Prostate gland (tissue), 2 donors: ENCODE data around the gene QSER1.

Experiments used
- POLR2A ChIP-seq: fragments of 450-650 bp; IDR thresholded peaks from one replicate; pipeline ENCODE4 v1.6.1; 2016; ENCODE audit warnings: antibody characterized with exemption, mild to moderate bottlenecking
- TF ChIP-seq, protein P1 (sequence below), 4 experiments: fragments of 200-600 bp in 2 of 4; fragments of 450-650 bp in 2 of 4; sonication (generic) in 2 of 4; IDR thresholded peaks; 1 replicate in 3 of 4; 2 replicates in 1 of 4; pipeline ENCODE4 v1.5.1; 2016 to 2019; ENCODE audit warnings: antibody characterized with exemption in 4 of 4, mild to moderate bottlenecking in 2 of 4, moderate library complexity in 2 of 4

DNA sequence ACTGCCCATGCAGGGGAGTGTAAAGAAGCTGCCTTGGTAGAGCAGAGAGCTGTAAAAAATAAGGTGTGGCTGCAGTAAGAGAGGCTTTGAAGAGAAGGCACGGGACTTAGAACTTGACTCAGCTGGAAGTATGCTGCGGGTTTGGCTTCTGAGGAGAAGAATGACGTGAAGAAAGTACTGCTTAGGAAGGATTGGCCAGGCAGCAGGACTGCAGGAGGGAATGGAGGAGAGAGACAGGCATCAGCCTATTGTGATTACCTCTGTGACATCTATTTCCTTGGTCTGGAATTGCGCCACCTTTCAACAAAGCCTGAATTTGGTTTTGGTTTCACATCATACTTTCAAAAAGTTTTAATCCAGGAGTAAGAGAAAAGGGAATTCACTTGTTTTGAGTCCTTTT is 40.4 kb upstream of the QSER1 start:
- TF ChIP-seq, protein P1, sequence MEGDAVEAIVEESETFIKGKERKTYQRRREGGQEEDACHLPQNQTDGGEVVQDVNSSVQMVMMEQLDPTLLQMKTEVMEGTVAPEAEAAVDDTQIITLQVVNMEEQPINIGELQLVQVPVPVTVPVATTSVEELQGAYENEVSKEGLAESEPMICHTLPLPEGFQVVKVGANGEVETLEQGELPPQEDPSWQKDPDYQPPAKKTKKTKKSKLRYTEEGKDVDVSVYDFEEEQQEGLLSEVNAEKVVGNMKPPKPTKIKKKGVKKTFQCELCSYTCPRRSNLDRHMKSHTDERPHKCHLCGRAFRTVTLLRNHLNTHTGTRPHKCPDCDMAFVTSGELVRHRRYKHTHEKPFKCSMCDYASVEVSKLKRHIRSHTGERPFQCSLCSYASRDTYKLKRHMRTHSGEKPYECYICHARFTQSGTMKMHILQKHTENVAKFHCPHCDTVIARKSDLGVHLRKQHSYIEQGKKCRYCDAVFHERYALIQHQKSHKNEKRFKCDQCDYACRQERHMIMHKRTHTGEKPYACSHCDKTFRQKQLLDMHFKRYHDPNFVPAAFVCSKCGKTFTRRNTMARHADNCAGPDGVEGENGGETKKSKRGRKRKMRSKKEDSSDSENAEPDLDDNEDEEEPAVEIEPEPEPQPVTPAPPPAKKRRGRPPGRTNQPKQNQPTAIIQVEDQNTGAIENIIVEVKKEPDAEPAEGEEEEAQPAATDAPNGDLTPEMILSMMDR (IDR thresholded peaks at IDR 0.05): no peak
- no peak for TF ChIP-seq POLR2A
